Keratinocyte (primary cell): ENCODE data around the gene TGFBI. TPM values are rescaled to one million over a fixed set of nuclear protein-coding genes. Genes with fewer than 3 reads are reported as not detected.

Experiments
- DNase-seq: peaks from one replicate; pipeline ENCODE4 v3.0.0-alpha.2; 2011; ENCODE audit warnings: low read depth, missing footprints, low spot score
- FAIRE-seq: peaks from 2 replicates; lab custom pipeline; 2011; peaks lifted over from hg19 to GRCh38; lab: Jason Lieb, UNC
- H2AFZ ChIP-seq: 2 replicates; pipeline ENCODE4 v1.6.0; 2012; ENCODE audit warnings: low read length, control low read depth, inconsistent platforms; ENCODE audit not compliant: control insufficient read depth
- H3K27ac ChIP-seq: 2 replicates; pipeline ENCODE4 v1.5.1; 2011; ENCODE audit warnings: low read length; ENCODE audit not compliant: control insufficient read depth, insufficient read depth
- H3K27me3 ChIP-seq: 3 replicates; pipeline ENCODE4 v1.6.0; 2011; ENCODE audit warnings: low read length; ENCODE audit not compliant: control insufficient read depth, insufficient read depth; ENCODE audit errors: extremely low read depth
- H3K36me3 ChIP-seq, 2 experiments: 2 replicates in 1 of 2; 3 replicates in 1 of 2; pipeline ENCODE4 v1.5.1; 2011; ENCODE audit warnings: low read length in 2 of 2, mild to moderate bottlenecking in 1 of 2; ENCODE audit not compliant: control insufficient read depth in 2 of 2, insufficient read depth in 2 of 2; ENCODE audit errors: extremely low read depth in 1 of 2
- H3K4me1 ChIP-seq: 3 replicates; pipeline ENCODE4 v1.5.1; 2011; ENCODE audit warnings: low read length; ENCODE audit not compliant: control insufficient read depth, insufficient read depth; ENCODE audit errors: extremely low read depth
- H3K4me2 ChIP-seq: 3 replicates; pipeline ENCODE4 v1.6.0; 2011; ENCODE audit warnings: low read depth, low read length; ENCODE audit not compliant: control insufficient read depth, insufficient read depth; ENCODE audit errors: extremely low read depth
- H3K4me3 ChIP-seq, 3 experiments: fragments of 200-600 bp in 1 of 3; sonication (generic) in 1 of 3; 2 replicates in 2 of 3; 3 replicates in 1 of 3; pipeline ENCODE4 v1.5.1; 2011 to 2016; ENCODE audit warnings: low read length in 3 of 3, mild to moderate bottlenecking in 3 of 3, control low read depth in 2 of 3, inconsistent platforms in 1 of 3, low read depth in 1 of 3, mixed read lengths in 1 of 3, mixed run types in 1 of 3, moderate library complexity in 1 of 3; ENCODE audit not compliant: control insufficient read depth in 2 of 3, insufficient read depth in 2 of 3; ENCODE audit errors: extremely low read depth in 1 of 3
- H3K79me2 ChIP-seq: 2 replicates; pipeline ENCODE4 v1.6.0; 2012; ENCODE audit warnings: low read length; ENCODE audit not compliant: control insufficient read depth, insufficient read depth
- H3K9ac ChIP-seq: 3 replicates; pipeline ENCODE4 v1.6.0; 2011; ENCODE audit warnings: low read length; ENCODE audit not compliant: control insufficient read depth, insufficient read depth; ENCODE audit errors: extremely low read depth
- H3K9me1 ChIP-seq: 3 replicates; pipeline ENCODE4 v1.6.0; 2011; ENCODE audit warnings: low read length; ENCODE audit not compliant: control insufficient read depth, insufficient read depth; ENCODE audit errors: extremely low read depth
- H3K9me3 ChIP-seq: 2 replicates; pipeline ENCODE4 v1.5.1; 2012; ENCODE audit warnings: low read depth, low read length; ENCODE audit not compliant: control insufficient read depth
- H4K20me1 ChIP-seq: 3 replicates; pipeline ENCODE4 v1.6.0; 2011; ENCODE audit warnings: low read length; ENCODE audit not compliant: control insufficient read depth, insufficient read depth; ENCODE audit errors: extremely low read depth
- CTCF ChIP-seq, 3 experiments: IDR thresholded peaks in 1 of 3; conservative IDR thresholded peaks in 1 of 3; optimal IDR thresholded peaks in 1 of 3; 2 replicates in 2 of 3; 3 replicates in 1 of 3; pipeline versions ENCODE3 to v1.5.1; 2011; ENCODE audit warnings: low read length in 3 of 3, mild to moderate bottlenecking in 3 of 3, moderate library complexity in 2 of 3, control low read depth in 1 of 3, inconsistent platforms in 1 of 3; ENCODE audit not compliant: insufficient read depth in 2 of 3; ENCODE audit errors: extremely low read depth in 1 of 3
- EZH2 ChIP-seq: IDR thresholded peaks from one replicate; pipeline ENCODE4 v1.6.1; 2012; ENCODE audit warnings: inconsistent platforms, mild to moderate bottlenecking, low read length, moderate library complexity
- dilution Hi-C: fragments of 300-500 bp; cut with MboI; formaldehyde crosslinking; loops from one replicate; pipeline ENCODE4 v1.7.0; 2020; ENCODE audit warnings: low sequenced_read_pairs; ENCODE audit not compliant: extremely low pct_ligation_motif_present
- polyA plus RNA-seq, 5 experiments: library from polyadenylated mRNA; depleted of rRNA in 3 of 5; stranded (reverse) in 3 of 5; stranded (forward) in 1 of 5; unstranded in 1 of 5; fragments of >200 nt; gene quantifications; 1 replicate in 1 of 5; 2 replicates in 3 of 5; 3 replicates in 1 of 5; pipeline versions ENCODE4 v1.2.1 to v1.2.3, GENCODE V29; 2011 to 2012; ENCODE audit warnings: missing spikeins in 2 of 5, low read depth in 1 of 5, low replicate concordance in 1 of 5

Gene TGFBI
- polyA plus RNA-seq, 1 donor (not counting 4 experiments of a cell fraction or from before 2014, with no cell fraction given) = 270 TPM

GRCh38 chr5:136013559-136013958 lies 15.2 kb upstream of the TGFBI start:
- Histone ChIP-seq H3K9me1 (no peaks in the 10 kb centered on the region), H2AFZ (no peak overlapping the region), H3K4me1 (peaks cover 86% of the 10 kb centered on the region), H3K79me2 (no peaks in the 10 kb centered on the region), H3K27me3 (no peaks in the 10 kb centered on the region), H3K4me2 (peak overlapping the region; percentile 39), H3K36me3 (no peaks in the 10 kb centered on the region), H3K9me3 (no peaks in the 10 kb centered on the region), H3K9ac (no peak overlapping the region), H4K20me1 (no peaks in the 10 kb centered on the region), H3K4me3 (no peak overlapping the region), H3K27ac (no peak overlapping the region)
- dilution Hi-C loops = no loop called here
- DNase-seq (no peak), FAIRE-seq (no peak)
- TF ChIP-seq CTCF (optimal IDR thresholded peaks at IDR 0.05 in 1 of 3, IDR thresholded peaks at IDR 0.05 in 1 of 3, conservative IDR thresholded peaks at IDR 0.05 in 1 of 3; ENCODE audit: extremely low read depth in 1 of 3, insufficient read depth in 2 of 3, low read length in 3 of 3) (no peak), EZH2 (no peak)

- TF ChIP-seq EZH2 = no peak
- no peak for TF ChIP-seq CTCF (optimal IDR thresholded peaks at IDR 0.05 in 1 of 3, IDR thresholded peaks at IDR 0.05 in 1 of 3, conservative IDR thresholded peaks at IDR 0.05 in 1 of 3; ENCODE audit: extremely low read depth in 1 of 3, insufficient read depth in 2 of 3, low read length in 3 of 3)
- no peak for DNase-seq
- Histone ChIP-seq H3K36me3 (no peaks in the 10 kb centered on the region), H3K27ac (peak overlapping the region; percentile 4), H3K4me2 (peak overlapping the region; percentile 39), H4K20me1 (no peaks in the 10 kb centered on the region), H3K9ac (no peak overlapping the region), H3K9me3 (no peaks in the 10 kb centered on the region), H3K9me1 (no peaks in the 10 kb centered on the region), H2AFZ (no peak overlapping the region), H3K4me3 (no peak overlapping the region), H3K27me3 (no peaks in the 10 kb centered on the region), H3K79me2 (no peaks in the 10 kb centered on the region), H3K4me1 (peaks cover 82% of the 10 kb centered on the region)
- FAIRE-seq = peak; percentile 57
- dilution Hi-C loops = no loop called here
Observed at GRCh38 chr5:136014049-136015002, 14.5 kb upstream of the TGFBI start.
